K562 treated with DMSO at 1 percent for 12 hours (cell line): ENCODE measurements around the gene OSM. TPM values are rescaled to one million over a fixed set of nuclear protein-coding genes. Genes with fewer than 3 reads are reported as not detected.

Experiments
- total RNA-seq: library from RNA; unstranded; fragments of 300-600 nt; gene quantifications from 2 replicates; pipeline ENCODE4 v1.2.3, GENCODE V29; 2022; ENCODE audit not compliant: insufficient read depth

The OSM gene
- not detected in 2 replicates for total RNA-seq

GRCh38 chr22:30266445-30267381 is at the start of gene OSM:
Gene OSM (minus strand): TSS chr22:30266851. CDS start chr22:30266799, 52 bp downstream.

GRCh38 chr22:30289141-30289979 is 22.7 kb upstream of the OSM start, which contains the start of gene CASTOR1:
Gene CASTOR1 (minus strand): TSS chr22:30289505. CDS start chr22:30289497, 8 bp downstream.

GRCh38 chr22:30245985-30246813 is 20.5 kb downstream of the OSM start, which contains the start of gene LIF:
Gene LIF (minus strand): TSS chr22:30246759. CDS start chr22:30246695, 64 bp downstream.

Other genes with a start within 250 kb of the OSM start
- gene HORMAD2, start 186.4 kb downstream of the OSM start, total RNA-seq, result not detected in 2 replicates
- not detected in 2 replicates for gene LIF, start 20.1 kb downstream of the OSM start, total RNA-seq
- gene CASTOR1, start 22.7 kb upstream of the OSM start, total RNA-seq, result 1.9 and 4.7 TPM in 2 replicates
- 14.7 and 19.6 TPM in 2 replicates for gene TBC1D10A, start 60.1 kb upstream of the OSM start, total RNA-seq
- gene SF3A1, start 90.0 kb upstream of the OSM start, total RNA-seq, result 26.8 and 65.5 TPM in 2 replicates
- gene CCDC157, start 90.2 kb upstream of the OSM start, total RNA-seq, result 1.8 and 2.8 TPM in 2 replicates
- gene RNF215, start 120.6 kb upstream of the OSM start, total RNA-seq, result 3.4 and 7.5 TPM in 2 replicates
- 0.19 TPM in 1 of 2 replicates, not detected in the other for gene SEC14L2, start 130.2 kb upstream of the OSM start, total RNA-seq
- 35.8 and 45.6 TPM in 2 replicates for gene MTFP1, start 158.9 kb upstream of the OSM start, total RNA-seq
- gene SEC14L3, start 205.2 kb upstream of the OSM start, total RNA-seq, result not detected in 2 replicates
- not detected in 2 replicates for gene SEC14L4, start 238.8 kb upstream of the OSM start, total RNA-seq